ENCODE results near the gene PLXNA2.
A peak's percentile ranks its signal among the peaks of the same experiment; 100 is the strongest.

PLXNA2 gene

GRCh38 chr1:208203848-208204609, 40.2 kb downstream of the PLXNA2 start:
- no peak for DNase-seq

DNA sequence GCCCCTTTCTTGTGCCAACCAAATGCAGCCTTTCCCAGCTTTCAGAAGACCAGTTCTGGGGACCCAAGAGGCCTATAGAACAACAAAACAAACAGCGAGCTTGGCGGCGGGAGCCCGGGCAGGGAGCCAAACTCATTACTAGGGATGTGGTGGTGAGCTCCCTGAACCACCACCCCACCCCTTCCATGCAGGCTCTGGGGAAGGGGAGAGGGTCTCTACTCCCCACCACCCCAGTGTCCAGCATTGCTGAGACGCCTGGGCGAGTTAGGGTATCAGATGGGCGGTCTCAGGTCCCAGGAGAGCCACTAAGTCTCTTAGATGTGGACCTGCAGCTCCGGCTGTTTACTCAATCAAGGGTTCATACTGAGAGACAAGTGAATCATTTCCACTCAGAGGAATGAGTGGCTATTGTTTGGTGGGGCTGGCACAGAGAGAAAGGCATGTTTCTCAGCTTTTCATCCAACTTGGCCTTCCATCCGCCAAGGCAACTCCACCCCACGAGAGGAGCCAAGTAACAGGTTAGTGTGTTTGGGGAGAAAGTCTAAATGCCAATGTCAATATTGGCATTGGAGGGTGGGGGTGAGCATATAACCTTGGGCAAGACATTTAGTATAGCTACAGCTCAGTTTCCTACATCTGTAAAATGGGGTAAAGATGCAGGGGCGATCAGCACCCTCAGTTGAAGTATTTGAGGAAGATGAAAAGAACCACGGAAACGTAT, 40.9 kb downstream of the PLXNA2 start:
- no peak for DNase-seq

DNA sequence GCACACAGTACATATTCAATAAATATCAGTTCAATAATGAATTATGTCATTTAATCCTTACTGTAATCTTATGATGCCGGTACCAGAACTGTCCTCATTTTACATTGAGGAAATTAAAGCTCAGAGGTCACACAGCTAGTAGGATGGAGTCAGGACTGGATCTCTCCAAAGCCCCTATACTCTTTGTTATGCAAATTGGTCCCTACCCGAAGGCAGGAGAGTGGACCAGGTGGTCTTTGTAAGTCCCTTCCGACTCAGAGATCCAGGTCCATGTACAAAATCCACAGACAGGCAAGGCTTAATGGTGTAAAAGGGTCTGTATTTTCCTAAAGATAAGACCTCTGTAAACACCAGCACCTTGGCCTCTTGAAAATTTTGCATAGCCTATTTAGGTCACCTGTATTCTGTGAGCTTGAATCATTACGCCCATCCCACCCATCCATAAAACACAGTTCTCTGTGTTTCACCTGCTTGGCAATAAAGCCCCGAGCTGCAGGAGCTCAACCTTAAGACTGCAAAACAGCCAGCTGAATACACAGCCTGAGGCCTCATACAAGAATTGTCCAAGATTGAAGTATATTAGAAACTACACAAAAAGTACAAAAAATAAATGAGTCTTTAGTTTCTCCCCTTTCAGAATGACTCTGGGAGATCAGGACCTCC, 41.7 kb downstream of the PLXNA2 start:
- no peak for DNase-seq

DNA sequence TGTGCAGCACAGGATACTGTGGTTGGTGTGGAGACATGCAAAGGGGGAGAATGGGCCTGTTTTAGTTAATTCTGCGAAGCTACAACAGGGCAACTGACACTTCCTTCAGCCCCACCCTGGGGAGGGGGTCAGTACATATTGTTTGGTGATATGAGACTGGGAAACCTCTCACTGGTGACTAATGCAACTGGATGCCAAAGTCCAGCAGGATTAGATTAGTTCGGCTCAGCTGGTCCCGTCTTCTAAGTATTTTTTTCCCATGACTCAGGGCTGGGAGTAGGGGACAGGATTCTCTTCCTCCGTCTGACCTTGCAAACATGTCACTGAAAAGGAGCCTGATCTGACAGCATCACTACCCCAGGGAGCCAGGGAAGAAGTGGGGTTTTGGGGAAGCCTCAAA, 43.0 kb downstream of the PLXNA2 start:
- no peak for DNase-seq

DNA sequence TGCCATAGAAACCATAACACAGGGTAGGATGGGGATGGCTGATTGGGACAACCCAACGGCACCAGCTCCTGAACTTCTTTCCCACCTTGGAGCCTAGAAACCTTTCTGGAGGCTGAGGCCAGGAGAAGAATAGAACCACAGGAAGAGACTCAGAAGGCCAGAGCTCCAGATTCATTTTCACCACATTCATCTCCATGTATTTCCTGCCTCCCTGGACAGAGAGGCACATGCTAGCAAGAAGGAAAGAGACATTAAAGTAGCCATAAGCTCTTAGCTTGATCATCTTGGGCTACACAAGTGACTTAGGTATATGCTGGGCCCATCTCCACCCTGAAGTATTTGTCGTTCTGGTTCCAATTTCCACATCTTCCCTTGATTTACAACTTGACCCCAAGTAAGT, 44.1 kb downstream of the PLXNA2 start:
- DNase-seq, result no peak

GRCh38 chr1:208198236-208198635, 45.9 kb downstream of the PLXNA2 start:
- no peak for DNase-seq

DNA sequence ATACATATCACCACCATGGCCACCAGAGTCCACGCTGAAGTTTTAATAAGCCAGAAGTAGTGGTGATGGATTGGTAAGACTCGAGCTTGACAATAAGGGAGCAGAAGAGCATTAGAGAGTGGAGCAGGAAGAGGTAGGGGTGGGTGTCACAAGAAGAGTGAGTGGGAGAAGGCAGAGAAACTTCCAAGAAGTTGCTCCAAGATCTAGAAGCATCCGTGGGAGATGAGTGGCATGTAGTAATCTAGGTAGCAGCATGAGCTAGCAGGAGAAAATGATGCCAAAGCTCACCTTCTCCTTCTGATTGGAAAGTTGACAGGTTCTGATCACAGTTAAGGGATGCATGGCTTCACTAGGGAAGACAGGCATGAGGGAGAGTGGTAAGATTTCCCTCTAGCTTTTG, 49.2 kb downstream of the PLXNA2 start:
- DNase-seq, result no peak

DNA sequence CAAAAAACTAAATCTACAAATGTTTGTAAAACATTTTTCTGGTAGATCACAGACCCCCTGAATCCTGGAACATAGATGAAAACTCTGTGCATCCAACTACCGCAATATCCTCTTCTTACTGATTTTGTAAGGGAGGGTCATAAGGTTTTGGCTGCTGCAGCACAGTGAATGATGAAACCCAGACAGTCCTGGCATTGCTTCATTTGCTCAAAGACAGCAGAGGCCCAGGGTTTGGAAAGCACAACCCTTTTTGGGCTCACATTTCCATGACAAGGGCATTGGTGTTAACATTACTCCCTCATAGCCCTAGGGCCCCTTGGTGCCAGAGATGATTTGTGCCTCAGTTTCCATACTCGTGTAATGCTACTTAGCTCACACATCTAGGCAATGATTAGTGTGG, 51.2 kb downstream of the PLXNA2 start:
- DNase-seq, result peak; percentile 80

- no peak for DNase-seq
Measured at GRCh38 chr1:208190784-208191183, 53.4 kb downstream of the PLXNA2 start.

GRCh38 chr1:208189716-208190115, 54.5 kb downstream of the PLXNA2 start:
- DNase-seq, result no peak

GRCh38 chr1:208189183-208189582, 55.0 kb downstream of the PLXNA2 start:
- no peak for DNase-seq

DNA sequence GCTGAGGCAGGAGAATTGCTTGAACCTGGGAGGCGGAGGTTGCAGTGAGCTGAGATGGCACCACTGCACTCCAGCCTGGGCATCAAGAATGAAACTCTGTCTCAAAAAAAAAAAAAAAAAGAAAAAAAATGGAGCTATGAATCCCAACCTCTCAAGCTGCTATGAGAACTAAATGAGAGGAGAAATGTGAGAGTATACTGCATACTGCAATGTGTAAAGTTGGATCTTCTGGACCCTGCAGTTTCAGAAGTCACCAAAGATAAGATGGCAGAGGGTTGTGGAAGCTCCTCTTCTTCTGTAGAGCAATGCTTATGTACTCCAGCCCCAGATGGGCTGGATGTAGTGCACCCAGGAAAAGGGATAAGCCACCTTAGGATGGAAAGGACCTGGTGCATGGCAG, 55.6 kb downstream of the PLXNA2 start:
- no peak for DNase-seq

- DNase-seq, result peak; percentile 41
Measured at GRCh38 chr1:208187499-208188041, 56.6 kb downstream of the PLXNA2 start.

DNA sequence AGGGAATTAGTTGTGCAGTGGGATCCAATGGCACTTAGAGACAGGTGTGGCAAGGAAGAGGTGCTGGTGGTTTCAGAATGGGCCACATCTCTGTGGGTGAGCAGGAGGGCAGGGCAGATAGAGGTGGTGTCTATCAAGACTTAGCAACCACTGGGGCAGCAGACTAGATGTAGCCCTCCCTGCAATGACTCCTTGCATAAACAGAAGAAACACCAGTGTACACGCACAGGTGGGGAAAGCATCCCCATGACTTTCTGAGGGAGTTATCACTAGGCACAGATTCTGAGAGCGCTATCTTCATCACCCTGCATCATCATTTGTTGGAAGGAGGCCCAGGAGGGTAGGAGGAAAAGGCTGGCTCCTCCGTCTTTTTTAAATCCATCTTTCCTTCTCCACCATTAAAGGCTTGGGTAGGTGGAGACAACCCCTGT, 58.4 kb downstream of the PLXNA2 start:
- no peak for DNase-seq

GRCh38 chr1:208184966-208185654, 59.1 kb downstream of the PLXNA2 start:
- DNase-seq, result no peak

DNA sequence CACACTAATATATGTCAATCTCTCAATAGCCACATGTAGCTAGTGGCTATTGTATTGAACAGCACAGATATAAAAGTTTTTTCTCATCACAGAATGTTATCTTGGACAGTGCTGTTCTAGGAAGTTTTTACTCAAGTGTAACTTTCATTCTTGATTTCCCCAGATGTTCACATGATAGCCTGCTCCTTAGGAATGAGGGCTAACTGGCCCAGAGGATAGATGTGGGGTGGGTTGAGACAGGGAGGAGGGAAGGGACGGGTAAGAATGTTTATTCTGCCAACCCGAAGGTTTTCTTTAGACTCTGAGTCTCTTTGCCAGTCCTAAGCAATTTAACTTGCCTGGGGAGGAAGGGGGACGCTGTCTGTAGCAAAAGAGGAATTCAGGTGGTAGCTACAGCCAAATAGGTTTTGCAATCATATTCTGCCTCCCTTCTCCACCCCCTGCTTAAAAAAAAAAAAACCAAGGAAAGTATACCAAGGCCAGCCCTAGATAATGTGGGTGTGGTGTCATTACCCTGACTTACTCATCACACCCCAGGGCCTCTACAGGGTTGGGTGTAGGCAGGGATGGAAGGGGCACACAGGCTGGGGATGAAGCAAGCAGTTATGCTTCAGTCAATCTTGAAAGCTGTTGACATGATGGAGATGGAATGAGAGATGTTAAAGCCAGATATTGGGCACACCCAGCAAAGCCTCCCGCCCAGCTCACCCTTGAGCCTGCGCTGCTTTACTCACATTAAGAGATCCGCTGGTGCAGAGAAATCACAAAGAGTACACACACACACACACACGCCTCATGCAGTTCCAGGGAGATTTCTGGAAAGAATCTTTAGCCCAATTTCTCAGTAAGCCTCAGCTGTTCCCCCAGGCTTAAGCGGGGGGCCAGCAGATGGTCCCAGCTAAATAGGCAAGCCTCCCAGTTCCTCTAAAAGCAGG, 59.9 kb downstream of the PLXNA2 start:
- DNase-seq, result peak; percentile 59

DNA sequence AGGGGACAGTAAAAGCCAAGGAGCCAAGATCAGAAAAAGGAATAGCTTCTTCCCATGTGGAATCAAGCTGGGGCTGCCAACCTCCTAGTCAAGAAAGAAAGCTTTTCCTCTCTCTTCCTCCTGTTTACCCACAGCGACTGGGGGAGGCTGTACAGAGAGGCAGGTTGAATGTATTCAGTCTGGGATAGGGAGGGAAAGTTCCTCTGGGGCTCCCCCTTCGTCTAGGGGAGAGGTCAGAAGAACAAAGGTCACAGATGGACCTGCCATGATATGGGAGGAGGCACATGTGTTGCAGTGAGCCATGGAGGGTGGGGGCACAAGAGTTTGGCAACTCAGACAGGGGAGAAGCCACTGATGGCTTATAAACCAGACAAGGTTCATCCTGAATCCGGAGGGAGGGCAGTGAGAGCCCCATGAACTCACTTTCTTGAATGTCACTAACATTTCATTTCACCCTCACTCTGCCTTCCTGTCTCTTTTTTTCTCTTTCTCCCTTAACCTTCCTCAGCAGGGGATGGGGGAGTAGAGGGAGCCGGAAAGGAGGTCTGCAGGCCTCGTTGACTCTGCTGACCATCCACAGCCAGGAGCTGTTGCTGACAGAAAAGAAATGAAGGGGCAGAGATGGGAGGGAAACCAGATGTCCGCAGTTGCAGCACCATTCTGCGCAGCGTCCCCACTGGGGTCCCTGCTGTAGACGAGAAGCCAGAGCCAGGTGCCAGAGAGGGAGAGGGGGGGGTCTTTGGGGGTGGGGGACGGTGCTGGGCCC, 61.1 kb downstream of the PLXNA2 start:
- no peak for DNase-seq

DNA sequence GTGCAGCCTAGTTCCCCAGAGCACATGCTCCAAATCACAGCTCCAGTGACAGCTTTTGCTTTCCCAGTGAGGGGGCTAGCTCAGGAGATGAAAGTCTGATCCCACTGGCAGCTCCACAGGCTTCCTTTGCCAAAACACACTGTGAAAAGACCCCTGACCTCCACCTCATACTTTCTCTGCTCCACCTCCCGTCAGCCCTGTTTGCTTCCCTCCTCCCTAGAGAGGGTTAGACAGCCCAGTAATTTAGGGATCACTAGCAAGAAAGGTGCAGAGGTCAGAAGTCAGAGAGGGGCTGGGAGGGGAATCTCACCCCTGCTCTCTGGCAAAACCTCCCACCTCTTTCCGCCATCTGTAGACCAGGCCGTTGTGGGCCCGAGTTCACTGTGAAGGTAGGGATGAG, 62.8 kb downstream of the PLXNA2 start:
- DNase-seq, result no peak

GRCh38 chr1:208180421-208180820, 63.8 kb downstream of the PLXNA2 start:
- DNase-seq, result no peak

- DNase-seq, result no peak
Measured at GRCh38 chr1:208179961-208180409, 64.2 kb downstream of the PLXNA2 start.

- DNase-seq, result no peak
Measured at GRCh38 chr1:208179263-208179816, 64.8 kb downstream of the PLXNA2 start.
